Measurements from ENCODE around the gene TGFBR3L. TPM values are rescaled to one million over a fixed set of nuclear protein-coding genes. Genes with fewer than 3 reads are reported as not detected.

Gene TGFBR3L
- total and polyA plus RNA-seq, 2 of the 13 experiments (the other 11 are each of a cell fraction or from before 2014, with no cell fraction given) = 0.20 to 1.0 TPM

DNA sequence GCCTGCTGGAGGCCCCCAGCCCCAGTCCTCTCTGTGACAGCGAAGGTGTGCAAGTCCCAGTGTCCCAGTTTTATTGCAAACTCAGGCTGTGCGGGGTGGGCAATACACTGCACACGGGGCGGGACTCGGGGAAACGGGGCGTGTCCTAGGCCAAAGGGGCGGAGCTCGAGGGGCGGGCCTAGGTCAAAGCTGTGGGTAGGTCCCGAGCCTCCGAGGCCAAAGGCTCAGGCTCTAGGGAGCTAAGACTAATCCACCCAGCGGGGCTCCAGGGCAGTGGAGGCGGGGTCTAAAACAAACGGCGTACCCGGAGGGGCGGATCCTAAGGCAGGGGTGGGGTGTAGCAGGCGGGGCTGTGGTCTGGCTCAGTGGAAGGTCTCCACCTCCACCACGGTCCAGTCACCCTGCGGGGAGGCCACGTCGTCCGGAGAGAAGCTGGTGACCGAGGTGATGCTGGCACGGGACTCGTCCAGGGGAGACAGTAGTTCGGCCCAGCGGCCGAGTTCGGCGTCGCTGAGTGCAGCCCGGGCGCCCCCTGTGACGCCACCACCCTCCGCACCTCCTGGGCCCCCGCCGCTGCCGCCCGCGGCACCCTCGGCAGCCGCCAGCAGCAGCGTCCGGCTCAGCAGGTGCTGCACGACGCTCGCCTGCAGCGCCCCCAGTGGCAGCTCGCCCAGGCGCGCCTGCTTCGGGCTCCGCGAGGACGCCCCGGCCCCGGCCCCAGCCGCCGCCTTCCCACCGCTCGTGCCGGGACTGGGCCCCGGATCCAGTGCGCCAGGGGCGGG lies 45.8 kb upstream of the TGFBR3L start (continued):
- TF ChIP-seq, protein P1, sequence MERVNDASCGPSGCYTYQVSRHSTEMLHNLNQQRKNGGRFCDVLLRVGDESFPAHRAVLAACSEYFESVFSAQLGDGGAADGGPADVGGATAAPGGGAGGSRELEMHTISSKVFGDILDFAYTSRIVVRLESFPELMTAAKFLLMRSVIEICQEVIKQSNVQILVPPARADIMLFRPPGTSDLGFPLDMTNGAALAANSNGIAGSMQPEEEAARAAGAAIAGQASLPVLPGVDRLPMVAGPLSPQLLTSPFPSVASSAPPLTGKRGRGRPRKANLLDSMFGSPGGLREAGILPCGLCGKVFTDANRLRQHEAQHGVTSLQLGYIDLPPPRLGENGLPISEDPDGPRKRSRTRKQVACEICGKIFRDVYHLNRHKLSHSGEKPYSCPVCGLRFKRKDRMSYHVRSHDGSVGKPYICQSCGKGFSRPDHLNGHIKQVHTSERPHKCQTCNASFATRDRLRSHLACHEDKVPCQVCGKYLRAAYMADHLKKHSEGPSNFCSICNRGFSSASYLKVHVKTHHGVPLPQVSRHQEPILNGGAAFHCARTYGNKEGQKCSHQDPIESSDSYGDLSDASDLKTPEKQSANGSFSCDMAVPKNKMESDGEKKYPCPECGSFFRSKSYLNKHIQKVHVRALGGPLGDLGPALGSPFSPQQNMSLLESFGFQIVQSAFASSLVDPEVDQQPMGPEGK (CRISPR knock-in tag; IDR thresholded peaks at IDR 0.05) = 0 out of 2 replicates have a peak, but pooled peaks have one; percentile 62
- TF ChIP-seq MIER2 (CRISPR knock-in tag; IDR thresholded peaks at IDR 0.05) = no peak
- 0 out of 2 replicates have a peak, but pooled peaks have one; percentile 7 for TF ChIP-seq SALL2 (CRISPR knock-in tag; IDR thresholded peaks at IDR 0.05)
- TF ChIP-seq MAZ (IDR thresholded peaks at IDR 0.05; ENCODE audit: borderline replicate concordance, low read depth, low read length) = peak; percentile 12; the same call in 1 of the 2 replicates
- peak; percentile 64; the same call in 1 of the 2 replicates for TF ChIP-seq MAZ (CRISPR knock-in tag; IDR thresholded peaks at IDR 0.05; ENCODE audit: low read depth)
- no peak for TF ChIP-seq PRPF4 (IDR thresholded peaks at IDR 0.05; ENCODE audit: low read depth, low read length, poor library complexity, severe bottlenecking)
- TF ChIP-seq, protein P2, sequence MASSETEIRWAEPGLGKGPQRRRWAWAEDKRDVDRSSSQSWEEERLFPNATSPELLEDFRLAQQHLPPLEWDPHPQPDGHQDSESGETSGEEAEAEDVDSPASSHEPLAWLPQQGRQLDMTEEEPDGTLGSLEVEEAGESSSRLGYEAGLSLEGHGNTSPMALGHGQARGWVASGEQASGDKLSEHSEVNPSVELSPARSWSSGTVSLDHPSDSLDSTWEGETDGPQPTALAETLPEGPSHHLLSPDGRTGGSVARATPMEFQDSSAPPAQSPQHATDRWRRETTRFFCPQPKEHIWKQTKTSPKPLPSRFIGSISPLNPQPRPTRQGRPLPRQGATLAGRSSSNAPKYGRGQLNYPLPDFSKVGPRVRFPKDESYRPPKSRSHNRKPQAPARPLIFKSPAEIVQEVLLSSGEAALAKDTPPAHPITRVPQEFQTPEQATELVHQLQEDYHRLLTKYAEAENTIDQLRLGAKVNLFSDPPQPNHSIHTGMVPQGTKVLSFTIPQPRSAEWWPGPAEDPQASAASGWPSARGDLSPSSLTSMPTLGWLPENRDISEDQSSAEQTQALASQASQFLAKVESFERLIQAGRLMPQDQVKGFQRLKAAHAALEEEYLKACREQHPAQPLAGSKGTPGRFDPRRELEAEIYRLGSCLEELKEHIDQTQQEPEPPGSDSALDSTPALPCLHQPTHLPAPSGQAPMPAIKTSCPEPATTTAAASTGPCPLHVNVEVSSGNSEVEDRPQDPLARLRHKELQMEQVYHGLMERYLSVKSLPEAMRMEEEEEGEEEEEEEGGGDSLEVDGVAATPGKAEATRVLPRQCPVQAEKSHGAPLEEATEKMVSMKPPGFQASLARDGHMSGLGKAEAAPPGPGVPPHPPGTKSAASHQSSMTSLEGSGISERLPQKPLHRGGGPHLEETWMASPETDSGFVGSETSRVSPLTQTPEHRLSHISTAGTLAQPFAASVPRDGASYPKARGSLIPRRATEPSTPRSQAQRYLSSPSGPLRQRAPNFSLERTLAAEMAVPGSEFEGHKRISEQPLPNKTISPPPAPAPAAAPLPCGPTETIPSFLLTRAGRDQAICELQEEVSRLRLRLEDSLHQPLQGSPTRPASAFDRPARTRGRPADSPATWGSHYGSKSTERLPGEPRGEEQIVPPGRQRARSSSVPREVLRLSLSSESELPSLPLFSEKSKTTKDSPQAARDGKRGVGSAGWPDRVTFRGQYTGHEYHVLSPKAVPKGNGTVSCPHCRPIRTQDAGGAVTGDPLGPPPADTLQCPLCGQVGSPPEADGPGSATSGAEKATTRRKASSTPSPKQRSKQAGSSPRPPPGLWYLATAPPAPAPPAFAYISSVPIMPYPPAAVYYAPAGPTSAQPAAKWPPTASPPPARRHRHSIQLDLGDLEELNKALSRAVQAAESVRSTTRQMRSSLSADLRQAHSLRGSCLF (CRISPR knock-in tag; IDR thresholded peaks at IDR 0.05; ENCODE audit: borderline replicate concordance) = no peak
- TF ChIP-seq SP4 (CRISPR knock-in tag; IDR thresholded peaks at IDR 0.05) = peak; percentile 67
- TF ChIP-seq YEATS2 (CRISPR knock-in tag; IDR thresholded peaks at IDR 0.05; ENCODE audit: borderline replicate concordance) = no peak
- 0 out of 2 replicates have a peak, but pooled peaks have one; percentile 41 for TF ChIP-seq ZBTB7A (CRISPR knock-in tag; IDR thresholded peaks at IDR 0.05)
- no peak for TF ChIP-seq ZNF761 (CRISPR knock-in tag; conservative IDR thresholded peaks at IDR 0.05)
- no peak for TF ChIP-seq SNRNP70 (IDR thresholded peaks at IDR 0.05; ENCODE audit: low read depth, low read length)
- no peak; the same call in 1 of the 2 replicates for TF ChIP-seq ZNF747 (CRISPR knock-in tag; IDR thresholded peaks at IDR 0.05; ENCODE audit: borderline replicate concordance)
- TF ChIP-seq, protein P3, sequence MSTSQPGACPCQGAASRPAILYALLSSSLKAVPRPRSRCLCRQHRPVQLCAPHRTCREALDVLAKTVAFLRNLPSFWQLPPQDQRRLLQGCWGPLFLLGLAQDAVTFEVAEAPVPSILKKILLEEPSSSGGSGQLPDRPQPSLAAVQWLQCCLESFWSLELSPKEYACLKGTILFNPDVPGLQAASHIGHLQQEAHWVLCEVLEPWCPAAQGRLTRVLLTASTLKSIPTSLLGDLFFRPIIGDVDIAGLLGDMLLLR (CRISPR knock-in tag; IDR thresholded peaks at IDR 0.05) = peak; percentile 78; the same call in 1 of the 2 replicates
- no peak for TF ChIP-seq TOE1 (CRISPR knock-in tag; IDR thresholded peaks at IDR 0.05)
- no peak for TF ChIP-seq ZNF550 (CRISPR knock-in tag; IDR thresholded peaks at IDR 0.05; ENCODE audit: borderline replicate concordance)
- peak; percentile 79; the same call in 1 of the 2 replicates for TF ChIP-seq ZNF749 (CRISPR knock-in tag; IDR thresholded peaks at IDR 0.05; ENCODE audit: borderline replicate concordance)
- TF ChIP-seq FOXM1 (CRISPR knock-in tag; IDR thresholded peaks at IDR 0.05) = no peak
- TF ChIP-seq NPAS2 (CRISPR knock-in tag; IDR thresholded peaks at IDR 0.05; ENCODE audit: borderline replicate concordance) = no peak
- TF ChIP-seq MED1 (CRISPR knock-in tag; IDR thresholded peaks at IDR 0.05) = no peak; the same call in 1 of the 2 replicates
- no peak for TF ChIP-seq ZNF12 (CRISPR knock-in tag; IDR thresholded peaks at IDR 0.05)
- no peak for TF ChIP-seq PHB2 (IDR thresholded peaks at IDR 0.05; ENCODE audit: partially characterized antibody)
- TF ChIP-seq ZNF670 (CRISPR knock-in tag; IDR thresholded peaks at IDR 0.05; ENCODE audit: borderline replicate concordance) = 0 out of 2 replicates have a peak, but pooled peaks have one; percentile 22

Measured in HepG2 (cell line).